Measurements from ENCODE around the gene GPR6.

Gene GPR6

GRCh38 chr6:109949281-109950065, 28.6 kb upstream of the GPR6 start:
- H3K36me3 ChIP-seq (ENCODE audit: control insufficient read depth, low read length), result no peaks in the 10 kb centered on the region
- no peaks in the 10 kb centered on the region for H3K79me2 ChIP-seq (ENCODE audit: control insufficient read depth, low read length)
- H3K4me2 ChIP-seq (ENCODE audit: low read length), result no peak overlapping the region

GRCh38 chr6:109955491-109955890, 22.6 kb upstream of the GPR6 start:
- no peaks in the 10 kb centered on the region for H4K20me1 ChIP-seq (ENCODE audit: control insufficient read depth, insufficient read depth, low read depth, low read length)
- no peak overlapping the region for H3K27ac ChIP-seq (ENCODE audit: low read depth, low read length)
- no peaks in the 10 kb centered on the region for H3K4me1 ChIP-seq (ENCODE audit: control insufficient read depth, low read length)
- no peaks in the 10 kb centered on the region for H3F3A ChIP-seq (ENCODE audit: control insufficient read depth, insufficient read depth)
- no peaks in the 10 kb centered on the region for H3K27me3 ChIP-seq (ENCODE audit: control insufficient read depth, low read length)
- no peaks in the 10 kb centered on the region for H3K36me3 ChIP-seq (ENCODE audit: control insufficient read depth, low read length)
- no peak overlapping the region for H3K4me2 ChIP-seq (ENCODE audit: low read length)
- H3K9me2 ChIP-seq (replicated peaks; ENCODE audit: control insufficient read depth, low read length), result no peaks in the 10 kb centered on the region
- TF ChIP-seq EZH2phosphoT487 (IDR thresholded peaks at IDR 0.05; ENCODE audit: borderline replicate concordance, low read length) (no peak), CTCF (IDR thresholded peaks at IDR 0.05; ENCODE audit: low read depth, low read length, poor library complexity, severe bottlenecking) (no peak)
- no peak overlapping the region for H3K4me3 ChIP-seq (ENCODE audit: low read length)
- H3K79me2 ChIP-seq (ENCODE audit: control insufficient read depth, low read length), result no peaks in the 10 kb centered on the region
- H3K9me3 ChIP-seq (ENCODE audit: control insufficient read depth, insufficient read depth, low read length), result no peaks in the 10 kb centered on the region

More at GRCh38 chr6:109949281-109950065, 28.6 kb upstream of the GPR6 start:
- Histone ChIP-seq H3F3A (ENCODE audit: control insufficient read depth, insufficient read depth) (no peaks in the 10 kb centered on the region), H4K20me1 (ENCODE audit: control insufficient read depth, insufficient read depth, low read depth, low read length) (no peaks in the 10 kb centered on the region), H3K9me3 (ENCODE audit: control insufficient read depth, insufficient read depth, low read length) (no peaks in the 10 kb centered on the region), H3K4me1 (ENCODE audit: control insufficient read depth, low read length) (no peaks in the 10 kb centered on the region), H3K4me3 (ENCODE audit: low read length) (no peak overlapping the region), H3K27me3 (ENCODE audit: control insufficient read depth, low read length) (no peaks in the 10 kb centered on the region), H3K9me2 (replicated peaks; ENCODE audit: control insufficient read depth, low read length) (no peaks in the 10 kb centered on the region), H3K27ac (ENCODE audit: low read depth, low read length) (no peak overlapping the region)
- no peak for TF ChIP-seq CTCF (IDR thresholded peaks at IDR 0.05; ENCODE audit: low read depth, low read length, poor library complexity, severe bottlenecking)
- no peak for TF ChIP-seq EZH2phosphoT487 (IDR thresholded peaks at IDR 0.05; ENCODE audit: borderline replicate concordance, low read length)

- Histone ChIP-seq H3K27ac (ENCODE audit: low read depth, low read length) (no peak overlapping the region), H3F3A (ENCODE audit: control insufficient read depth, insufficient read depth) (no peaks in the 10 kb centered on the region), H3K36me3 (ENCODE audit: control insufficient read depth, low read length) (no peaks in the 10 kb centered on the region), H3K27me3 (ENCODE audit: control insufficient read depth, low read length) (no peaks in the 10 kb centered on the region), H3K4me2 (ENCODE audit: low read length) (no peak overlapping the region), H3K9me3 (ENCODE audit: control insufficient read depth, insufficient read depth, low read length) (peaks cover 2% of the 10 kb centered on the region; the same call in 1 of the 2 replicates), H3K9me2 (replicated peaks; ENCODE audit: control insufficient read depth, low read length) (no peaks in the 10 kb centered on the region), H3K4me3 (ENCODE audit: low read length) (no peak overlapping the region), H3K4me1 (ENCODE audit: control insufficient read depth, low read length) (no peaks in the 10 kb centered on the region), H3K79me2 (ENCODE audit: control insufficient read depth, low read length) (no peaks in the 10 kb centered on the region), H4K20me1 (ENCODE audit: control insufficient read depth, insufficient read depth, low read depth, low read length) (no peaks in the 10 kb centered on the region)
- TF ChIP-seq CTCF (IDR thresholded peaks at IDR 0.05; ENCODE audit: low read depth, low read length, poor library complexity, severe bottlenecking) (no peak), EZH2phosphoT487 (IDR thresholded peaks at IDR 0.05; ENCODE audit: borderline replicate concordance, low read length) (no peak)
These were observed 19.5 kb upstream of the GPR6 start for GRCh38 chr6:109958626-109959025.
